Measurements from ENCODE around the gene WWTR1. TPM values are rescaled to one million over a fixed set of nuclear protein-coding genes. Genes with fewer than 3 reads are reported as not detected.
A peak's percentile ranks its signal among the peaks of the same experiment; 100 is the strongest.

WWTR1 gene
- total and polyA plus RNA-seq, 2 donors (not counting 3 experiments of a cell fraction or from before 2014, with no cell fraction given) = 210 to 341 TPM

DNA sequence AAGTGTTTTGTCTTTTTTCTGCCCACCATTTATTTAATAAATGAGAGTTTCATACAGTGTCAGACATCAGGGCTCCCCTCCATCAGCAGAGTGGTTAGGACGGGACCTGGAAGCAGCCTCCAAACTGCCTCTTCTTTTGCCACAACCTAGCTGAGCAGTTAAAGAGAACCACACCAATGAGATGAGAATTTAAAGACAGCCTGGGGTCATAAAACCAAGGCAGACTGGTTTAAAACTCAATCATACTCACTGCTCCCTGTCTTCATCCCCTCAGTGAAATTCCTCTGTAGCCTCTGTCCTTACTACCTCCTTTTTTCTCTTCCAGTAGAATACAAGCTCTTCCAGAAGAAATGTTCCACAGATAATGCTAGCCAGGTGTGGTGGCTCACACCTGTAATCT, 78.7 kb downstream of the WWTR1 start:
- H3K9ac ChIP-seq (replicated peaks; ENCODE audit: extremely low read depth, insufficient read depth, low read length) = peak overlapping the region; percentile 27
- no peak overlapping the region for H3K4me3 ChIP-seq (replicated peaks in 1 of 3; ENCODE audit: insufficient read depth in 1 of 3, low read depth in 1 of 3, low read length in 3 of 3)
- BruUV-seq (replicated peaks) = no TSS peak
- H3K4me1 ChIP-seq (ENCODE audit: control insufficient read depth, extremely low read depth, insufficient read depth, low read length) = peaks cover 90% of the 10 kb centered on the region
- H3K4me2 ChIP-seq (ENCODE audit: insufficient read depth, low read length) = peak overlapping the region; percentile 23
- dilution Hi-C loops (cut with MboI; ENCODE audit: extremely low pct_ligation_motif_present, low sequenced_read_pairs) (no loop called here), intact Hi-C loops (cut with micrococcal nuclease) (loop anchor here (1.0 kb wide), 1 partner anchor 21 kb away; no protein-coding TSS in a partner anchor)
- no peaks in the 10 kb centered on the region for H3K27me3 ChIP-seq (ENCODE audit: control insufficient read depth in 2 of 2, insufficient read depth in 2 of 2, low read length in 2 of 2)
- DNase-seq (ENCODE audit: low read depth, low spot score) = no peak
- FAIRE-seq = no peak
- no peaks in the 10 kb centered on the region for H3K36me3 ChIP-seq (ENCODE audit: control insufficient read depth in 2 of 2, extremely low read depth in 1 of 2, insufficient read depth in 2 of 2, low read length in 2 of 2)
- POLR2A ChIA-PET = interaction anchor here (0.5 kb wide), 1 partner anchor 24 kb away, joined by 4 read pairs; no protein-coding TSS in a partner anchor
- CTCF ChIA-PET = interaction anchor here (1.0 to 2.4 kb wide), 3 partner anchors 9 to 229 kb away, joined by 3 to 10 read pairs (median 3); no protein-coding TSS in a partner anchor
- no peaks in the 10 kb centered on the region for H3K9me1 ChIP-seq (replicated peaks; ENCODE audit: control insufficient read depth, extremely low read depth, insufficient read depth, low read length)
- H3K79me2 ChIP-seq (ENCODE audit: control insufficient read depth, insufficient read depth, low read length) = peaks cover 82% of the 10 kb centered on the region
- no peak for TF ChIP-seq GATA2 (IDR thresholded peaks at IDR 0.05; ENCODE audit: insufficient read depth, insufficient read length, low read depth, low read length)
- TF ChIP-seq EZH2 (IDR thresholded peaks at IDR 0.05; ENCODE audit: borderline replicate concordance, low read depth, low read length, severe bottlenecking) = no peak
- no peak for TF ChIP-seq FOS (IDR thresholded peaks at IDR 0.05; ENCODE audit: borderline replicate concordance, insufficient read depth, low read length)
- peak overlapping the region; percentile 86 for H3K27ac ChIP-seq (ENCODE audit: insufficient read depth, low read depth, low read length)
- no peaks in the 10 kb centered on the region for H3K9me3 ChIP-seq (replicated peaks; ENCODE audit: control insufficient read depth, insufficient read depth, low read length)
- no peaks in the 10 kb centered on the region for H4K20me1 ChIP-seq (replicated peaks; ENCODE audit: control insufficient read depth, extremely low read depth, insufficient read depth, low read length)
- H2AFZ ChIP-seq (ENCODE audit: low read depth, low read length) = no peak overlapping the region

DNA sequence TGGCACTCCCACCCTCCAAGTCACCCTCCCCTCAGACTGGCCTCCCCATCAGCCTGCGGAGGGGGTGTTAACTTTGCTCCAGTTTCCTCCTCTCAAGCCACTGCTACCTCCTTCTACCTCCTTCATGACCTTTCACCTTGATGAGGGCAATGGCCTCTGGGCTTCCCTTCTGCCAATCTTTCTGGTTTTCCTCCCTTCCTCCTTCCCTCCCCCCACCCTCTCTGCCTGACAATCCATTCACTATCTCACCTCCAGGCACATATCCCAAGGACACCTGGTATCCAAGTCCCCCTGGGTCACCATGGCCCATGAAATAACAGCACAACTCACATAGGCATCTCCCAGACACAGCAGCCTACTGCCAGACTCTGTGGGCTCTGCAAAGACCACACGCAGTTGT, 80.0 kb downstream of the WWTR1 start:
- TF ChIP-seq MYC (IDR thresholded peaks at IDR 0.05; ENCODE audit: low read depth, low read length) = no peak
- TF ChIP-seq POLR2A (IDR thresholded peaks at IDR 0.05; ENCODE audit: low read depth, low read length) = peak; percentile 4
- no peak overlapping the region for H2AFZ ChIP-seq (ENCODE audit: low read depth, low read length)
- no peak overlapping the region for H3K4me3 ChIP-seq (replicated peaks in 1 of 3; ENCODE audit: insufficient read depth in 1 of 3, low read depth in 1 of 3, low read length in 3 of 3)
- no peaks in the 10 kb centered on the region for H3K27me3 ChIP-seq (ENCODE audit: control insufficient read depth in 2 of 2, insufficient read depth in 2 of 2, low read length in 2 of 2)
- no peaks in the 10 kb centered on the region for H3K9me3 ChIP-seq (replicated peaks; ENCODE audit: control insufficient read depth, insufficient read depth, low read length)
- ChIA-PET POLR2A (interaction anchor here (0.6 kb wide), 1 partner anchor 12 kb away, joined by 4 read pairs; no protein-coding TSS in a partner anchor), CTCF (interaction anchor here (1.0 kb wide), 1 partner anchor 41 kb away, joined by 3 read pairs; no protein-coding TSS in a partner anchor)
- dilution Hi-C loops (cut with MboI; ENCODE audit: extremely low pct_ligation_motif_present, low sequenced_read_pairs) = no loop called here
- H3K36me3 ChIP-seq (ENCODE audit: control insufficient read depth in 2 of 2, extremely low read depth in 1 of 2, insufficient read depth in 2 of 2, low read length in 2 of 2) = peaks cover 0 to 2% of the 10 kb centered on the region in 2 experiments
- peaks cover 93% of the 10 kb centered on the region for H3K4me1 ChIP-seq (ENCODE audit: control insufficient read depth, extremely low read depth, insufficient read depth, low read length)
- BruUV-seq (replicated peaks) = no TSS peak
- H3K9ac ChIP-seq (replicated peaks; ENCODE audit: extremely low read depth, insufficient read depth, low read length) = no peak overlapping the region
- peak overlapping the region; percentile 91 for H3K27ac ChIP-seq (ENCODE audit: insufficient read depth, low read depth, low read length)
- FAIRE-seq (no peak), DNase-seq (ENCODE audit: low read depth, low spot score) (no peak)
- H3K79me2 ChIP-seq (ENCODE audit: control insufficient read depth, insufficient read depth, low read length) = peaks cover 82% of the 10 kb centered on the region
- no peaks in the 10 kb centered on the region for H3K9me1 ChIP-seq (replicated peaks; ENCODE audit: control insufficient read depth, extremely low read depth, insufficient read depth, low read length)
- no peaks in the 10 kb centered on the region for H4K20me1 ChIP-seq (replicated peaks; ENCODE audit: control insufficient read depth, extremely low read depth, insufficient read depth, low read length)
- peak overlapping the region; percentile 33 for H3K4me2 ChIP-seq (ENCODE audit: insufficient read depth, low read length)
- intact Hi-C loops (cut with micrococcal nuclease) = loop anchor here (2.0 kb wide), 1 partner anchor 81 kb away; the partner anchor contains the start of gene WWTR1
